SK-N-SH (cell line): ENCODE measurements around the gene PRKCQ.

Experiments
- EP300 ChIP-seq, 2 experiments: IDR thresholded peaks; 2 replicates each; pipeline versions ENCODE4 v1.4.0 to v1.6.1; 2012; ENCODE audit warnings: borderline replicate concordance in 1 of 2, low read depth in 1 of 2, low read length in 1 of 2
- FOSL2 ChIP-seq: IDR thresholded peaks from 2 replicates; pipeline ENCODE4 v1.4.0; 2012; ENCODE audit warnings: low read depth, mild to moderate bottlenecking, moderate library complexity, borderline replicate concordance
- FOXJ3 ChIP-seq: sonication (generic); formaldehyde crosslinking; IDR thresholded peaks from 2 replicates; pipeline ENCODE4 v1.5.1; 2020; ENCODE audit warnings: mild to moderate bottlenecking, missing genetic modification reagents
- MAX ChIP-seq: IDR thresholded peaks from 2 replicates; pipeline ENCODE4 v1.4.0; 2012; ENCODE audit warnings: low read depth
- POLR2AphosphoS5 ChIP-seq: IDR thresholded peaks from 2 replicates; pipeline ENCODE4 v1.6.1; 2012; ENCODE audit warnings: low read depth, low read length
- RCOR1 ChIP-seq: fragments of 150-350 bp; IDR thresholded peaks from 2 replicates; pipeline ENCODE4 v1.6.1; 2017; ENCODE audit warnings: antibody characterized with exemption, low read length
- RFX5 ChIP-seq: IDR thresholded peaks from 2 replicates; pipeline ENCODE4 v1.6.1; 2012; ENCODE audit warnings: mild to moderate bottlenecking, improper control_type of control experiment, low read length
- SIN3A ChIP-seq: IDR thresholded peaks from 2 replicates; pipeline ENCODE4 v1.6.1; 2012; ENCODE audit warnings: low read depth, mild to moderate bottlenecking, low read length, moderate library complexity, borderline replicate concordance
- TAF1 ChIP-seq: IDR thresholded peaks from 2 replicates; pipeline ENCODE4 v1.6.1; 2012; ENCODE audit warnings: low read depth, mild to moderate bottlenecking, low read length, moderate library complexity, borderline replicate concordance
- USF1 ChIP-seq: IDR thresholded peaks from 2 replicates; pipeline ENCODE4 v1.4.0; 2012; ENCODE audit warnings: low read depth, borderline replicate concordance
- YY1 ChIP-seq: IDR thresholded peaks from 2 replicates; pipeline ENCODE4 v1.4.0; 2012; ENCODE audit warnings: low read depth, mild to moderate bottlenecking
- TF ChIP-seq, protein P1 (sequence below): fragments of 200-600 bp; sonication (generic); IDR thresholded peaks from 2 replicates; pipeline ENCODE4 v1.6.1; 2017; ENCODE audit warnings: antibody characterized with exemption, mild to moderate bottlenecking, moderate library complexity

- TF ChIP-seq, protein P1, sequence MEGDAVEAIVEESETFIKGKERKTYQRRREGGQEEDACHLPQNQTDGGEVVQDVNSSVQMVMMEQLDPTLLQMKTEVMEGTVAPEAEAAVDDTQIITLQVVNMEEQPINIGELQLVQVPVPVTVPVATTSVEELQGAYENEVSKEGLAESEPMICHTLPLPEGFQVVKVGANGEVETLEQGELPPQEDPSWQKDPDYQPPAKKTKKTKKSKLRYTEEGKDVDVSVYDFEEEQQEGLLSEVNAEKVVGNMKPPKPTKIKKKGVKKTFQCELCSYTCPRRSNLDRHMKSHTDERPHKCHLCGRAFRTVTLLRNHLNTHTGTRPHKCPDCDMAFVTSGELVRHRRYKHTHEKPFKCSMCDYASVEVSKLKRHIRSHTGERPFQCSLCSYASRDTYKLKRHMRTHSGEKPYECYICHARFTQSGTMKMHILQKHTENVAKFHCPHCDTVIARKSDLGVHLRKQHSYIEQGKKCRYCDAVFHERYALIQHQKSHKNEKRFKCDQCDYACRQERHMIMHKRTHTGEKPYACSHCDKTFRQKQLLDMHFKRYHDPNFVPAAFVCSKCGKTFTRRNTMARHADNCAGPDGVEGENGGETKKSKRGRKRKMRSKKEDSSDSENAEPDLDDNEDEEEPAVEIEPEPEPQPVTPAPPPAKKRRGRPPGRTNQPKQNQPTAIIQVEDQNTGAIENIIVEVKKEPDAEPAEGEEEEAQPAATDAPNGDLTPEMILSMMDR = no peak
- TF ChIP-seq EP300 (IDR thresholded peaks at IDR 0.05; ENCODE audit: borderline replicate concordance in 1 of 2, low read depth in 1 of 2, low read length in 1 of 2) (no peak), FOSL2 (no peak), TAF1 (no peak), RFX5 (no peak), SIN3A (no peak), RCOR1 (no peak), USF1 (no peak), MAX (no peak), POLR2AphosphoS5 (no peak), FOXJ3 (CRISPR knock-in tag) (no peak), YY1 (no peak)
Observed at GRCh38 chr10:6464862-6465430, 115.1 kb downstream of the PRKCQ start.
